GM19025 (cell line): ENCODE data around the gene C19orf38.

Experiments used
- ATAC-seq: cut with Tn5 transposase; IDR thresholded peaks from one replicate; pipeline ENCODE4 v1.9.1; 2021; ENCODE audit warnings: mild to moderate bottlenecking, low read depth, moderate library complexity; ENCODE audit not compliant: unreplicated experiment

Gene C19orf38, protein sequence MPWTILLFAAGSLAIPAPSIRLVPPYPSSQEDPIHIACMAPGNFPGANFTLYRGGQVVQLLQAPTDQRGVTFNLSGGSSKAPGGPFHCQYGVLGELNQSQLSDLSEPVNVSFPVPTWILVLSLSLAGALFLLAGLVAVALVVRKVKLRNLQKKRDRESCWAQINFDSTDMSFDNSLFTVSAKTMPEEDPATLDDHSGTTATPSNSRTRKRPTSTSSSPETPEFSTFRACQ

DNA sequence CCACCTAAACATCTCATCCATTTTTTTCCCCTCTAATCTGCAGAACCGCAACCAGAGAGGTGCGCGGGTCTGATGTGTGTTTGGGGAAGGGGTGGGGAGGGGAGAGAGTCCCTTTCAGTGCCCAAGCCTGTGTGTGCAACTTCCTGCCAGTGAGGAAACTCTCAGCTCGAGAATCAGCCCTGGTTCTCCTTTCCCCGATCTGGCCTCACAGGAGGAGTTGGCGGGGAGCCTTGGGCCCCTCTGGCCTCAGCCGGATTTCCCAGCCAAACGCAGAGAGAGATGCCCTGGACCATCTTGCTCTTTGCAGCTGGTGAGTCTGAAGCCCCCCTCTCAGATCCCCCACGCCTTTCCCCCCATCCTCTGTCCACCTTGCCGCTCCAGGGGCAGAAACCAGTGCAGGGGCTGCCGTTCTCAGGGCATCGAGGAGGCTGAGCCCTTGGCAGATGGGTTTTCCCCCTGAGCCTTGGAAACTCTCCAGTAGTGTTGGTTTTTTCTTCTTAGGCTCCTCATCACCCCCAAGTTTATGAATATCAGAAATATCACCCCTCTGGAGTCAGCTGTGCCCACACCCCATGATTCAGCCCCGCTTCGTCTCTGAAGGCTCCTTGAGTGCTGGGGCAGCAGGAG, at the start of gene C19orf38:
TSS of gene C19orf38 (plus strand) at position 186 of the 627 bp plus-strand sequence. CDS start at position 280, 94 bp downstream.
- ATAC-seq = no peak

DNA sequence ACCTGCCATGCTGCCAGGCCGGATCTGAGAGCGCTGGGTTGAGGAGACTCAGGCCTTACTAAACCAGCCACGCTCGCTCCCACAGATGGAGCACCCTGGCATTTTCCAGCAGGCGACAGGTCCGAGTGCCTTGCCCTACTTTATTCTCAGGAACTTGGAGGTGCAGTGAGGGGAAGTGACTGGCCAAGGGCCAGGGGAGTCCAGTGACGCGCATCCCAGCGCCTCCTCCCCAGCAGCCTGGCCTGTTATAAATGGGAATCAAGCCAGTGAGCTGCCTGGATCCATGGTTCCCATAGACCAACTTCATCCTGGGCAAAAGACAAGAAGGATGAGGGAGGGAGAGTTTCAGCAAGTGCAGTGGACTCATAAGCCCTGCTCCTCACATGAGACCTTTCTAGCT, 47.7 kb upstream of the C19orf38 start:
- no peak for ATAC-seq

DNA sequence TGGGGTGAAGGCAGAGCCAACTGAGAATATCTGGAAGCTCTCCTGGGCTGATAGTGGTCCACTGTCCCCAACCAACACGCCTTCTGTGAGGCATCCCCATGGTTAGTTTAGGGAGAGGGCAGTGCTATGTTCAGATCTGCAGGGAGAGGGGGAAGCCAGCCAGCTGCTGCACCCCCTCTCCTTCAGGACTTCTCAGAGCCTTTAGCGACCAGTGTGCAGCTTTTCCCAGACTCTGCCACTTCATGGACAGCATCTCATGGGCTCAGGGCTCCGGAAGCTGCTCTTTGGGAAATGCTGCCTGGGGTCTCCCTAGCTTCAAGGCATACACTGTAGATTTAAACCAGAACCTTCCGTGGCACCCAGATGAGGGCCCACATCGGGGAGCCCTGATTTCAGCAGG, 45.7 kb upstream of the C19orf38 start:
- ATAC-seq = no peak

- ATAC-seq = no peak
Observed at GRCh38 chr19:10803252-10803651, 45.0 kb upstream of the C19orf38 start.

GRCh38 chr19:10805065-10805757, 43.0 kb upstream of the C19orf38 start:
- no peak for ATAC-seq

DNA sequence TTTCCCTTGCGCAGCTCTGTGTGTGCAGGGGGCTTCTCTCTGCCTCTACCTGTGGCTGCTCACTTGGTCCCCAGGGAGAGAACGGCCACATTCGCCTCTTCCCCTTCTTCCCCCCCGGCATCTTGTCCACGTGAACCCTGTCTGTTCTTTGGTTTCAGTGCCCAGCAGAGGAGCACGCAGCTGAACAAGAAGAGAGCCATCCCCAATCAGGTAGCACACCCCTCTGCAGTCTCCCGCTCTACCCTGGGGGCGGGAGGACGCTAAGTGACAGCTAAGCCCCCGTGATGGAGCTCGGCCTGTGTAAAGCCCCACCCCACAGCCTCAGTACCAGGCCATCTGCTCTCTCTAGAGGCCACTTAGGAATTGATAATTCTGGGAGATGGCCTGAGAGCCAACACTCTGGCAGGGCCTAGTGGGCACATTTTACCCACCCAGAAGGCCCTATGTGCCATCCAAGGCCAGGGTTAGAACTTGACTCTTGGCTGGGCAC, 42.4 kb upstream of the C19orf38 start:
- no peak for ATAC-seq

DNA sequence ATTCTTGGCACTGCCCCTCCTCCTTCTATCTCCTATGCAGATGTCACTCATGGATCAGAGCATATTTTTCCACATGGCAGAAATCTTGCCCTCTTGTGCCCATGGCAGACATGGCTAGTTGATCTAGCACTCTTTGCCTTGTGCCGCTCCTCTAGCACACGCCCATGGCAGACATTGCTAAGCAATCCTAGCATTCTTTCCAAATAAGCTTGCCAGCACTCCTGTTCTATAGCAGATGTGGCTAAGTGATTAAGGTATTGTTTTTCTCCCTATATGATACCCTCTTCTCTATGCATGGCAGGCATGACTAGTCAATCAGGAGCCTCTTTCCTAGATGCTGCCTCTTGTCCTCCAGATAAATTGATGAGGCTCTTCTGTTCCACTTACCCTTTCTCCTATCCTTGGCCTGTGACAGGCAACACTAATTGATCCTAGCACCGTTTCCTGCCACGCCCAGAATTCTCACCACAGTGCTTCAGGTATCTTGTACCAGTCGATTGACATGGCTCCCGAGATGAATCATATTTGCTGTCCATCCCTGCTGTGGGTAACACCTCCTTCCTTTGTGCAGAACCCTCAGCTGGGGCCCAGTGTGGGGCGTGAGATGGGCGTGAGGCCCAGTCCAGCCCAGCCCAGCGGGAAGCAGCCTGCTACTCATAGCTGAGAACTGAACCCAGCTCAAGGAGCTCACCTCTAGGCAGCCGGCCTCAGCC, 39.1 kb upstream of the C19orf38 start:
- no peak for ATAC-seq

DNA sequence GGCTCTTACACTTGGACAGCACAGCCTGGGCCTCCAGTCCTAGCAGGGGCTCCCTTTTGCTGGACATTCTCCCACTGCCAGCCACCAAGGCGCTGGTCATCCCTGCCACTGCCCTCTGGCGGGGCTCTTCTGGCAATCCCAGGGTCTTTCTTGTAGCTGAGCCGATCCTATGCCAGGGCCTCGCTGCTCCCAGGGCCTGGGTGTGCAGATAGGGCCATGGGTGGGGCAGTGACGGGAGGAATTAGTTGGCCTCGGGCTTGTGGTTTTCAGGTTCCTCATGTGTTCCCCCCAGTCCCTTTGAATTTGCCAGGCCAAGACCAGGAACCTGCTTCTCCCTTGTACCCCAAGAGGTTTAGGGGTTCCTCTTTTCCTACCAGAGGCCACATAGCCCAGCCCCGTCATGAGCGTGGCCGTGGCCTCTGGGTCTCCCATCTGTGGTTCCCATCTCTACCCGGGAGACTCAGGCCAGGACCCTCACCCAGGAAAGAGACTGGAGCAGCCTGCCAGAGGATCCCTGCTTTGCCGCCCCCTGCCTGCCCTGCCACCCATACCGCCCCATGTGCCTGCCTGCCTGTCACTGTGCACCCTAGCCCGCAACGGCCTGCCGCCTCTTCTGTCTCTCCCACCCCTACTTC, 38.4 kb upstream of the C19orf38 start:
- ATAC-seq = no peak

GRCh38 chr19:10811391-10812111, 36.7 kb upstream of the C19orf38 start:
- no peak for ATAC-seq

GRCh38 chr19:10812196-10812595, 36.0 kb upstream of the C19orf38 start:
- ATAC-seq = no peak

DNA sequence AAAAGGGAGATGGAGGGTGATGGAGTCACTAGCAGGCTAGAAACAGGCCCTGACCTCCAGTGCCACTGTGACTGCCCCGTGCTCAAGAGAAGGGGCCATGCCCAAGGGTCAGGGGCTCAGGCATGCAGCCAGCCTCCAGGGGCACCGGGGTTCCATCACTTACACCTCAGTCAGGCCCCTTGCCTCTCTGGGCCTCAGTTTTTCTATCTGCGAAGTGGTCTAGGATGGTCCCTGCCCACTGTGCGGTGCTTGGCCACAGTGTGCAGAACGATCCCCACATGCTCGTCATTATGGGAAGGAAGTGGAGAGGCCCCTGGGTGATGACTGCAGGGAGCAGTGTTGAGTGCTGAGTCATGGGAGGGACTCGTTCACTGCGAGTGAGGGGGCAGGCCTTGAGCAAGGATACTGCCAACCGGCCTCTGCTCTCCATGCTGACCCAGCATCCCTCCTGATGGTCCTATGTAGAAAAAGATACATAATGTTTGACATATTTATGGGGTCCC, 35.3 kb upstream of the C19orf38 start:
- ATAC-seq = no peak

DNA sequence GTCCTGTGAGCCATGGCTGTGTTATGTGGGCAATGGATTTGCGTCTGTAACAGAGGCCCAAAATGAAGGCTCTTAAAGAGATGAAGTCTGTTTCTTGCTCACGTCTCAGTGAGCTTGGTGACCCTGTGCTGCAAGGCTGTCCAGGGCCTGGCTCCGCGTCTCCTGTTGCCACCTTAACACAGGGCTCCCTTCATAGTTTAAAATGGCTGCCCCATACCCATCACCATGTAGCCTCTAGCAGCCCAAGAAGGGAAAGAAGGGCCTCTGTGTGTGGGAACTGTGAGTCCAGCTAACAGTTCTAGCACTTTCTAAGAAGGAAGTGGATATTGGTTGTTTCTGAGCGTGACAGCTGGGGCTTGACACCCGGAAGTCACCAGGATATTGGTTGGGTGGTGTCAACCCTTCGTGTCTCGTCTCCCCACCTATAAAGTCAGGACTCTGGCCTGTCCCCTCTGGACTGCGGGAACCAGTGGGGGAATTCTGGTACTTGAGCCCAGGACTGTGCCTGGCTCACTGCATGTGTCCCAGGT, 33.1 kb upstream of the C19orf38 start:
- no peak for ATAC-seq

DNA sequence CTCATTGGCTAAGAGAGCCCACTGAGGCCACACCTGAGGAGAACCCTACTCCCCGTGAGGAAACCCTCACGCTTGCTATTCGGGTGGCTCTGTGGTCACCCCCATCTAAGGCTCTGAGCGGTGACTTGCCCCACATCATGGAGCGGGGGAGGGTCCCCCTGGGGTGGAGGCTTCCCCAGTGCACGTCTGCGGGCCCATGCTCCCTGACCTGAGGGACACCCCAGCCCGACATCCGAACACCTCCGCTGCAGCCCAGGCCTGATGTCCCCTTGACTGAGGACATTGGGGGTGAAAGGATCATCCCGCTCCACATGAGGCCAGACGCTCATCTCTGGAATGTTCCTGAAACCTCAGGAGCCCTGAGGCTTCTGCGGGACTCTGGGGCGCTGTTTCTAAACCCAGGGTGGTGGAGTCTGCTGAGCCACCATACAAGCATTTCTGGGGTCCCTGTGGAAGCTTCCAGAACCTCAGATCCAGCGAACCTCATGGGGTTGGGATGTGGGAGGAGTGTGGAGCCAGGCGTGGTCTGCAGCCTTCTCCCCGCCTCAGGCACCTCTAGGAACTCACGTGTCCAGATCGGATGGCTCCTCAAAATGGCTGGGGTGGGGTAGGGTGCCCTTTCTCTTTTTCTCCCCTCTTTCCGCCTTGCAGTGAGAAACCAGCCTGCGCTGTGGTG, 32.1 kb upstream of the C19orf38 start:
- no peak for ATAC-seq

DNA sequence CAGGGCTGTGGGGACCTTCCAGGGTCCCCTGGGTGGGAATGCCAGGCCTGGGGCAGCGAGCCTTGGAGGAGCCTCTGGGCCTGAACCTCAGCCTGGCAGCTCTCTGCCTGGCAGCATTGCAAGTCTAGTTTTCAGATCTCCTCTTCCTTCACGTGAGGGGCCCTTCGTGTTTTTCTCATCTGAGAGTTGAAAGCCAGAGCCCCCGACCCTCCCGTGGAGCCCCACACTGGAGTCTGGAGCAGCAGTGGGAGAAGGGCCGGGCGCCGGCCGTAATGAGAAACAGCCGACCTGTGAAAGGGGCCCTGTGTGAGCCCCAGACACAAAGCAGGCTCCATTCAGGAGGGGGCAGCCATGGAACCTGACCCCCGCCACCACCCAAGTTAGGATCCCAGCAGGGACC, 31.5 kb upstream of the C19orf38 start:
- no peak for ATAC-seq

DNA sequence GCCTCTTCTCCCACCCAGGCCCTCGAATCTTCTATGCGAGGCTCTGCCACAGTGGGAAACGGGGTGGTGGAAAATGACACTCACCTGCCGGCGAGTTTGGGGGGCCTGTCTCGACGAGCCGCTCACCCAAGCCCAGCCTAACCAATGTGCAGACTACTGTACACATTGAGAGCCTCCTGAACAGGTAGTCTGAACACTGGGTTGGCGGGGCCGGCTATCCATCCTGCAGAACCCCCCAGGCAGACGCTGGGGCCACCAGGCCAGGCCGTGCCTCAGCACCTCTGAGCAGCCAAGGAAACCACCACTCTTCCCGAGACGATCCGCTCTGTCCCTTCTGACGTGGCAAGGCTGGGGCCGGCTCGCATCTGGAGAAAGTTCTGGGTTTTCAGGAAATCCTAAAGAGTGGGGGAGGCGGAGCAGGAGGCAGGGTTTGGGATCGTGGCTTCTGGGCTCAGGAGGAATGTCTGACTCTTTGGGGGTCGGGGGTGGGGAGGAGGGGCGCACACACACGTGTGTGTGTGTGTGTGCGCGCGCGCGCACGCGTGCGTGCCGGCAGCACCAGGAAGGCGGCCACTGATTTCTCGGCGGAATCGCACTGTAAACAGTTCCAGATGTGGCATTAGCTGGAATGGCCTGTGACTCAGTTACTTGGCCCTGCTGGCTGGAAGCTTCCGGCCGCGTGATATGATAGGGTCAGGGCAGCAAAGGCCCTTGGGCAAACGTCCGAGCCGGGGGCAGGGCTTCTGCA, 30.8 kb upstream of the C19orf38 start:
- no peak for ATAC-seq

- ATAC-seq = no peak
Observed at GRCh38 chr19:10818301-10819123, 29.7 kb upstream of the C19orf38 start.
